Fibroblast of pulmonary artery (primary cell): ENCODE data around the gene RECQL5.
"Not testable (repeated sequence)": the region's sequence is repeated elsewhere in the genome, so short reads cannot be mapped to it uniquely, and the experiment has no call there.

Source experiments
- DNase-seq: peaks from one replicate; pipeline ENCODE4 v3.0.0-alpha.2; 2010; ENCODE audit warnings: low read depth
- H3K4me3 ChIP-seq: replicated peaks from 2 replicates; pipeline ENCODE4 v1.5.1; 2011; ENCODE audit warnings: low read depth, mild to moderate bottlenecking, control low read depth, low read length, moderate library complexity
- CTCF ChIP-seq: IDR thresholded peaks from 2 replicates; pipeline ENCODE4 v1.5.1; 2011; ENCODE audit warnings: mild to moderate bottlenecking, control low read depth, low read length, inconsistent platforms; ENCODE audit errors: missing control alignments

RECQL5 gene

DNA sequence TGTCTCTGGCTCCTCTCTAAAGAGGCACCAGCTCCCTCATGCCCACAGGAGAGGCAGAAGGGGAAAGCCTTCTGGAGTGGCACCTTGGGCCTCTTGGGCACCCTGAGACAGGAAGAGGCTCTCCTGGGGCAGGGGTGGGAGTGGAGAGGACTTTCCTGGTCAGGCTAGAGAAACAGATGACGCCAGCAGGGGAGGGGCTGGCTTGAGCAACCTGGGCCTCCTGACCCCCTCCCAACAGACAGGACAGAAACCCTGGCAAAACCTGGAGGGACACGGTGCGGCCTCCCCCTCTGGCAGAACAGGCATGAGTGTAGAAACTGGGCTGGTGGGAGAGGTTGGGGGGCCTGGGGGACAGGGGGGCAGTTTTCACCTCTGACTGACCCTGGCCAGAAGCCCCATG, 27.6 kb downstream of the RECQL5 start:
- no peak for DNase-seq
- H3K4me3 ChIP-seq, result no peak overlapping the region
- no peak for TF ChIP-seq CTCF

- no peak for TF ChIP-seq CTCF
- no peak for DNase-seq
- H3K4me3 ChIP-seq, result no peak overlapping the region
Measured at GRCh38 chr17:75638893-75639292, 28.1 kb downstream of the RECQL5 start.

GRCh38 chr17:75638039-75638438, 28.9 kb downstream of the RECQL5 start:
- DNase-seq, H3K4me3 ChIP-seq: not testable (repeated sequence)

GRCh38 chr17:75637551-75637950, 29.4 kb downstream of the RECQL5 start:
- DNase-seq, result no peak
- no peak overlapping the region for H3K4me3 ChIP-seq
- TF ChIP-seq CTCF, result no peak

- TF ChIP-seq CTCF, result no peak
- no peak for DNase-seq
- no peak overlapping the region for H3K4me3 ChIP-seq
Measured at GRCh38 chr17:75637143-75637538, 29.8 kb downstream of the RECQL5 start.

GRCh38 chr17:75636381-75637142, 30.4 kb downstream of the RECQL5 start:
- TF ChIP-seq CTCF, result no peak
- no peak overlapping the region for H3K4me3 ChIP-seq
- DNase-seq, result no peak

DNA sequence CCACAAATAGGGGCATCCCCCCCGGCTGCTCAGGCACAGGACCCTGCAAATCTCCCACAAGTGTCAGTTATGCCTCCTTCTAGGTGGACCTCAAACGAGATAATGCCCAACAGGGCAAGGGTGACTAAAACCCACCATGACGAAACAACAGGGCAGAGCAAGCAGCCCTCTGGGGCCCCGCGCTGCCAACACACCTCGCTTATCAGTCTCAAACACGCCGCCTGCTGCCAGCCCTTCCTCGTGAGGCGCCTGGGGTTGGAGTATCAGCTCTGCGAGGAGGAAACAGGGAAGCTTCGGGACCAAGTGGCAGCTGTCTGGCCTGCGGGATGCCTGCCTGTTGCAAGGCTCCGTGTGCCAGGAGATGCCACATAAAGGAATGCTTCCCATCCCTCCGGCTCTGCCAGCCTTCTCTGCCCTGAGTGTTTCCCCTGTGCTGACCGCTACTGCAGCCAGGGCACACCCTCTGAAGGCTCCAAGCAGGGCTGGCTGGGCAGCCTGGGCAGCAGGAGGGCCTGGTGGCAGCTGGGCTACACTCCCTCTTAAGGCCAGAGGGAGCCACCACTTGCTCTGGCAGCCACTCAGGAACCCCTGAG, 31.2 kb downstream of the RECQL5 start:
- DNase-seq, result no peak
- no peak for TF ChIP-seq CTCF
- H3K4me3 ChIP-seq, result no peak overlapping the region
